ENCODE results near the gene SLC24A3. TPM values are rescaled to one million over a fixed set of nuclear protein-coding genes. Genes with fewer than 3 reads are reported as not detected.

The SLC24A3 gene
- total RNA-seq, 1 experiment from 2014 or later = not detected

DNA sequence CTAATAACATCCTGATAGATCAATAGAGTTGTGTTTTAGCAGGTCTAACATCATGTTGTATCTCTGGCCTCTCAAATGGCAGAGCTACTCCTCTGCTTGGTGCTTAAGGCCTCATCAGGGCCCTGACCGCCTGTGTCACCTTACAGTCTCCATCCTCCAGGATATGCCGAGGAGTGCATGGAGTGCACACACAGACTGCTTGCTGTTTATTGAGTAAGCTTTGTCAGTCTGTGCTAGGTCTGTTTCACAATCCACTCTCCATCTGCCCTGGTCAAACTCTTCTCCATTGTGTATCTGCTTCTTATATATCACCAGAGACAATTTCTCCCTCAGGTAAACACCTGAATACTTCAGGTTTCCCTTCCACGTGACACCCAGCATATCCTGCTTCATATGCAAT, 136.1 kb downstream of the SLC24A3 start:
- in situ Hi-C loops (cut with HindIII; ENCODE audit: low pct_unique_long_range_greater_than_20kb, low sequenced_read_pairs) = no loop called here
- no peak for DNase-seq (ENCODE audit: low read depth, low spot score)

DNA sequence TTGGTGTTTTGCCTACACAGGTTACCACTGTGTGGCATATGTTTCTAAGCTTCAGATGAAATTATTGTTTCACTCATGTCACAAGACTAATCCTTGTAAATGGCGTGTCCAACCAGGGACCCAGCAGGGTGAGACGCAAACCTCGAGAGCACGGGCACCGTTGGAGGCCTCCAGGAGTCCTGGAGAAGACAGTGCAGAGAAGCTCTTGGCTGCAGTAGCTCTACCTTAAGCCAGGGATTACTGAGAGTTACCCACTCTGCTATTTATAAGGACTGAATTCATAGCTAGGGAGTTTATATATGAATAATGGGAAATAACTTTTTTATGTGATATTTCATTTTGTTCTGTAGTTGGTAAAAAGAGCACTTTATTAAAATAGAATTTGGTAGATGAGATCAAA, 137.4 kb downstream of the SLC24A3 start:
- DNase-seq (ENCODE audit: low read depth, low spot score) = no peak
- in situ Hi-C loops (cut with HindIII; ENCODE audit: low pct_unique_long_range_greater_than_20kb, low sequenced_read_pairs) = no loop called here

- in situ Hi-C loops (cut with HindIII; ENCODE audit: low pct_unique_long_range_greater_than_20kb, low sequenced_read_pairs) = no loop called here
- DNase-seq (ENCODE audit: low read depth, low spot score) = no peak
Observed at GRCh38 chr20:19351542-19351941, 139.1 kb downstream of the SLC24A3 start.

DNA sequence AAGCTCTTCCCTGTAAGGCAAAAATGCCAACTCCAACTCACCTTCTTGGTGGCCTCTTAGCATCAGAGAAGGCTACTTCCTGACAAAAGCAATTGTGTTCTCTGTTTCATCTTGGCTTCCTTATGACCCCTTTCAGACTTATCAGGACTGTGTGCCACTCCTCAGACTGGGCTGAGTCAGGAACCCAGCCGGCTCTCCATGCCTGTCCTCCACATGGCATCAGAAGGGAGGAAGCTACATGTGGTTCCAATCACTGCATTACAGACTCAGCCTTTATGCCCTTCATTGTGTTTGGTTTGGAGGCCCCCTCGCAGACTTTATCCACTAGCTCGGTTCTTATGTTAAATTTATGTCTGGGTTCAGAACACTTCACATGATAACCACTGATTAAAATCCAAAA, 142.5 kb downstream of the SLC24A3 start:
- in situ Hi-C loops (cut with HindIII; ENCODE audit: low pct_unique_long_range_greater_than_20kb, low sequenced_read_pairs) = no loop called here
- DNase-seq (ENCODE audit: low read depth, low spot score) = no peak

- in situ Hi-C loops (cut with HindIII; ENCODE audit: low pct_unique_long_range_greater_than_20kb, low sequenced_read_pairs) = no loop called here
- DNase-seq (ENCODE audit: low read depth, low spot score) = no peak
Observed at GRCh38 chr20:19361790-19362189, 149.3 kb downstream of the SLC24A3 start.

- no peak for DNase-seq (ENCODE audit: low read depth, low spot score)
- in situ Hi-C loops (cut with HindIII; ENCODE audit: low pct_unique_long_range_greater_than_20kb, low sequenced_read_pairs) = no loop called here
Observed at GRCh38 chr20:19363476-19363875, 151.0 kb downstream of the SLC24A3 start.

DNA sequence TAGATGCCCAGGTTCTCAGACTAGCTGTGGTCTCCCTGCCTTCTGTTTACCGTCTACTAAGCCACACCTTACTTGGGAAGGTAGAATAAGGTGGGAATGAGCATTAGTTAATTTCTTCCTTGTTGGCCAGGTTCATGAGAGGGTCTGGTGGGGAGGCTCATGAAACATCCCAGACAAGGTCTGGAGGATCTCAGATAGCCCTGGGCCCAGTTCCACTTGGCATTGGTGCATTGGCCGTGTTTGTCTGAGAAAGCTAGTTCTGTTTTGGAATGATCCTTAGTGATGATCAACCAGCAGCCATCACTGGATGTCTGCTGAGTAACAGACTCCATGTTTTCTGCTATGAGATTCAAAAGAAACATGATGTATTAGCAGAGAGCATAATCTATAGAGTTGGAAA, 155.1 kb downstream of the SLC24A3 start:
- no peak for DNase-seq (ENCODE audit: low read depth, low spot score)
- in situ Hi-C loops (cut with HindIII; ENCODE audit: low pct_unique_long_range_greater_than_20kb, low sequenced_read_pairs) = no loop called here

- in situ Hi-C loops (cut with HindIII; ENCODE audit: low pct_unique_long_range_greater_than_20kb, low sequenced_read_pairs) = no loop called here
- no peak for DNase-seq (ENCODE audit: low read depth, low spot score)
Observed at GRCh38 chr20:19368351-19368750, 155.9 kb downstream of the SLC24A3 start.

DNA sequence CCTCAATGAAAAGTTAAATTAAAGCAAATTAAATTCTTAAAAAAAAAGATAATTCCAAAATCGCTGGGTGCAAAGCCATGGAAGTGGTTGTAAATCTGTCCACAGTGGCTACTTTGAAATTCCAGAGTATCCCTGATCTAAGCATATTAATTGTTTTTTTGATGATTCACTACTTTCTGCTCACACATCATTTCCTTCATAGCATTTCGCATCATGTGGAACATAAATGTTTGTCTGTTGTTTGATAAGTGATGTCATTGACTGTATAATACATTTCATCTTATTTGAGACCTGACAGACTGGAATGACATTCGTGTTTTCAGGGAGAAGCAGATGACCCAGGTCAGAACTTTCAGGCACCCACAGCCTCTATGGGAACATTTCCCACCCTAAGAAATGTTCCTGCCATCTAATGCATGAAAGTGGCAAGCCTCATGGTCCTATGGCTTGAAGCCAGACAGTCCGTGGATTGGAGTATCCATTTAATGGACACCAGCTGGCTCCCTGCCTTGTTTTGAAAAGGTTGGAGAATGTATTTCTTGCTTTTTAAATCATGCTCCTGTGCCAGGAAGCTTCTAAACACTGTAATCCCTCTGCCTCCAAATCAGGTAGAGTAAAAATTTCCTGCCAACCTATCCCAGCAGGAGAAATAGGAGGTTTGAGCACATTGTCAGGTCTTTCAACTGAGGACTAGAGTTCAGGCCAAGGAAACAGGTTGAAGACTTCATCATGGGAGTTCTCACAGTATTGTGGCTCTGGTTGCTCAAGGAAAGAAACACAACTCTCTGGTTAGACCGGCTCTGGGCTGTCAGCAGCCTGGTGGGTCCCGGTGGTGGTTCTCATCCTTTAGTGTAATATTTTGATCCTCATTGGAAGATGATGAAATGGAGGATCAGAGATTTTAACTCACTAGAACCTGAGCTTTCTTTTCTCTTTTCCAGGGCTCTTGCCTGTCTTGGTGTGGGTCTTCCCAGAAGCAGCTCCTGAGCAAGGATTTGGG, 157.9 kb downstream of the SLC24A3 start:
- DNase-seq (ENCODE audit: low read depth, low spot score) = no peak
- in situ Hi-C loops (cut with HindIII; ENCODE audit: low pct_unique_long_range_greater_than_20kb, low sequenced_read_pairs) = no loop called here

GRCh38 chr20:19371112-19371511, 158.7 kb downstream of the SLC24A3 start:
- in situ Hi-C loops (cut with HindIII; ENCODE audit: low pct_unique_long_range_greater_than_20kb, low sequenced_read_pairs) = no loop called here
- DNase-seq (ENCODE audit: low read depth, low spot score) = no peak

GRCh38 chr20:19374216-19374615, 161.8 kb downstream of the SLC24A3 start:
- in situ Hi-C loops (cut with HindIII; ENCODE audit: low pct_unique_long_range_greater_than_20kb, low sequenced_read_pairs) = no loop called here
- DNase-seq (ENCODE audit: low read depth, low spot score) = no peak

GRCh38 chr20:19375395-19375794, 163.0 kb downstream of the SLC24A3 start:
- in situ Hi-C loops (cut with HindIII; ENCODE audit: low pct_unique_long_range_greater_than_20kb, low sequenced_read_pairs) = no loop called here
- DNase-seq (ENCODE audit: low read depth, low spot score) = no peak

GRCh38 chr20:19375801-19376200, 163.4 kb downstream of the SLC24A3 start:
- in situ Hi-C loops (cut with HindIII; ENCODE audit: low pct_unique_long_range_greater_than_20kb, low sequenced_read_pairs) = no loop called here
- no peak for DNase-seq (ENCODE audit: low read depth, low spot score)

DNA sequence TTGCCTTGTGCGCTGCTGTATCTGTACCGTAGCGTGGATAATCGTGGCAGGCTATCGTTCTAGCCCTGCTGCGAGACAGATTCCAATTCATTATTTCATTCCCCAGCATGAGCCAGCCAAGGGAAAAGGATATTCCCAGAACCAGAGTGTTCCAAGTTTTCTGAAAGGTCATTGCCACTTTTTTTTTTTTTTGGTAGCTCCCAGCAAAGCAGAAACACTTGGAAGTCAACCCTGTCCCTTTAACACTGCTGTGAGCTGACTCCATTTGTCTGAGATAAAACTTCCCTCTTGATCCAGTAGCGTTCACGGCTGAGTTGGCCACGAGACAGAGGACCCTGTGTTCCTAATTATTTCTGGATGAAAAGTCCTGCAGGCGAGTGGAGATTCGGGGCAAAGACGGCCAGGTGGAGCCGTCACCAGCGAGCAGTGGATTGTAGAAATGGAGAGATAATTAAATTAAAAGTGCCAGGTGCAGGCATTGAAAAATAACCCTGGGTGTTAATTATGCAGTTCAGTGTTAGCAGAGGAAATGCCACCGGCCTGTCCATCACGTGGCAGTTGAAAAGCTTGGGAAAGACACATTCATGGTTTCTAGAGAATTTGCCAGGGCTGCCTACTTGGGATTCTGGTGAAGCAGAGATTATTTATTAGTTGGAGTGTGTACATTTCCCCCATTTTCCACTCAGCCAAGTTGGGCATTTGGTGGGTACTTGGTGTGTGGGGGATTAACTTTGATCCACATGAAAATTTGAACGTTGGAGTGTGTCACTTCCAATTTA, 164.2 kb downstream of the SLC24A3 start:
- in situ Hi-C loops (cut with HindIII; ENCODE audit: low pct_unique_long_range_greater_than_20kb, low sequenced_read_pairs) = no loop called here
- no peak for DNase-seq (ENCODE audit: low read depth, low spot score)

- in situ Hi-C loops (cut with HindIII; ENCODE audit: low pct_unique_long_range_greater_than_20kb, low sequenced_read_pairs) = no loop called here
- no peak for DNase-seq (ENCODE audit: low read depth, low spot score)
Observed at GRCh38 chr20:19378058-19378457, 165.6 kb downstream of the SLC24A3 start.

GRCh38 chr20:19380211-19380610, 167.8 kb downstream of the SLC24A3 start:
- DNase-seq (ENCODE audit: low read depth, low spot score) = no peak
- in situ Hi-C loops (cut with HindIII; ENCODE audit: low pct_unique_long_range_greater_than_20kb, low sequenced_read_pairs) = no loop called here

DNA sequence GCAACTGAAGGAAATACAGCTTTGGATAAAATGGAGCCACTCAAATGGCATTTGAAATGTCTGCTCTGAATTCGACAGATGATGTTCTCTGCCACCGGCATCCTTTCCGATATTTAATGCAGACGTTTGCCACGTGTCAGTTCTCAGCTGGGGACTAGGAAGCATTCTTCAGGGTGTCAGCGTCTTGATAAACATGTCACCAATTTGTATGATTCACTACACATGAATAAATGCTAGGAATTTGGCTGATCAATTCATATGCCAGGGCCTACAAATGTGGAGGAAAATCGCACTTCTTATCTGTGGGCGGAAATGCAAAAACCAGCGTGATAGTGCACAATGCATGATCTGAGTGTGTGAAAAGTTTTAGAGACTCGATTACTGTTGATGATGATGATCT, 169.5 kb downstream of the SLC24A3 start:
- in situ Hi-C loops (cut with HindIII; ENCODE audit: low pct_unique_long_range_greater_than_20kb, low sequenced_read_pairs) = no loop called here
- no peak for DNase-seq (ENCODE audit: low read depth, low spot score)

DNA sequence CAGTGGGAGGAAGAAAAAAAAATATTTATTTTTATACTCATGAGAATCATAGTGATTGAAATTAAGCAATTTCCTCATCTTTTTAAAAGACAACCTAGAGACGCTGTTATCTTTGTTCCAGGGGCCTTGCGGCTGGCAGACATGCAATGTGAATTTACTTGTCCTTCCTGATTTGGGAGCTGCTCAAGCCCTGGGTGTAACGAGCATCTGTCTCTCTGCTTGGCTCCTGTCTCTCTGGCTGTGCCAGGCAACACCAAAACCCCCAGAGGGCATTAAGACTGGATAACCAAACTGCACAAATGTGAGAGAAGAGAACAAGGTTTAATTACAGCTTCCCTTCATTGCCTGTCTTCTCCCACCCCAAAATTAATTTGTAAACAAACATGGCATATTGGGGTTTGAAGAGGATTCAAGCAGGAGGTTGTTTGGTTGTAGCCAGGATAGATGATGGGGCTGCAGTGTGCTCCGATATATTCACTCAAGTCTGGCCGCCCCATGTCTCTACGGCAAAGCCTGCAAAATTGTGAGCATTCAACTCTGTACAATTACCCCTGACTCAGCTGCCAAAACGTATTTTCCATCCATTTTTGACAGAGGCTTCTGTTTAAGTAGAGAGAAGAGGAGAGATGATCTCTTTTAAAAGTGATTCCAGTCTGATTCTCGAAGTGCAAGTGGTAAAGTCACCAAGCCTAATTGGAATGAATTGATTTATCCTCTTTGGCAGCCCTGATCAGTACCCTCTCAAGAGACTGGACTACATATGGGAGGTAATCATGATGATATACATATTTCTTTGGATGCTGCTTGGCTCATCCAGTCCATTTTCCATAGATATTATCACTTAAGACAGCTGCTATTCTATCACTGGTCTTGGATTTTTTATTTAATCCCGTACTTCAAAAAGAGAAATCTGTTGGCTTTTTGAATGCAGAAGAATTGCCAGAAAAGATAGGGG, 170.2 kb downstream of the SLC24A3 start:
- no peak for DNase-seq (ENCODE audit: low read depth, low spot score)
- in situ Hi-C loops (cut with HindIII; ENCODE audit: low pct_unique_long_range_greater_than_20kb, low sequenced_read_pairs) = no loop called here
